LNCaP clone FGC (cell line): ENCODE results near the gene BRAF.
A peak's percentile ranks its signal among the peaks of the same experiment; 100 is the strongest.

Experiments used
- DNase-seq: peaks from one replicate; pipeline ENCODE4 v3.0.0-alpha.2; 2011; ENCODE audit warnings: low read depth
- H3K4me3 ChIP-seq: 2 replicates; pipeline ENCODE4 v1.5.1; 2011; ENCODE audit warnings: mild to moderate bottlenecking, low read depth, low read length, control low read depth
- CTCF ChIP-seq: IDR thresholded peaks from 2 replicates; pipeline ENCODE4 v1.5.1; 2012; ENCODE audit warnings: mild to moderate bottlenecking; ENCODE audit not compliant: control insufficient read depth, insufficient read depth; ENCODE audit errors: extremely low read depth

BRAF gene

GRCh38 chr7:140707132-140707531 lies 217.6 kb downstream of the BRAF start:
- no peak overlapping the region for H3K4me3 ChIP-seq
- no peak for TF ChIP-seq CTCF
- DNase-seq: no peak

- H3K4me3 ChIP-seq: no peak overlapping the region
- TF ChIP-seq CTCF: no peak
- no peak for DNase-seq
Measured at GRCh38 chr7:140704205-140704604, 220.5 kb downstream of the BRAF start.

- no peak for DNase-seq
- no peak for TF ChIP-seq CTCF
- no peak overlapping the region for H3K4me3 ChIP-seq
Measured at GRCh38 chr7:140702774-140703173, 222.0 kb downstream of the BRAF start.

- H3K4me3 ChIP-seq: no peak overlapping the region
- DNase-seq: no peak
- TF ChIP-seq CTCF: no peak
Measured at GRCh38 chr7:140698477-140698876, 226.3 kb downstream of the BRAF start.

- peak overlapping the region; percentile 84 for H3K4me3 ChIP-seq
- DNase-seq: no peak
- TF ChIP-seq CTCF: no peak
Measured at GRCh38 chr7:140697447-140698143, 227.1 kb downstream of the BRAF start.

GRCh38 chr7:140696680-140697446 lies 227.9 kb downstream of the BRAF start, which contains the start of gene NDUFB2:
TSS of gene NDUFB2 (plus strand) at chr7:140696708. CDS start at chr7:140696745, 37 bp downstream.
- peak within 1 kb of the TSS; percentile 84 for H3K4me3 ChIP-seq
- DNase-seq: peak; percentile 44

More at GRCh38 chr7:140696680-140697446, 227.9 kb downstream of the BRAF start, which contains the start of gene NDUFB2:
- no peak for TF ChIP-seq CTCF
